GM21528 (cell line): ENCODE measurements around the gene GPN1.
"Not testable (repeated sequence)": the region's sequence is repeated elsewhere in the genome, so short reads cannot be mapped to it uniquely, and the experiment has no call there.

Source experiments
- ATAC-seq: cut with Tn5 transposase; IDR thresholded peaks from one replicate; pipeline ENCODE4 v1.9.1; 2021; ENCODE audit warnings: mild to moderate bottlenecking, moderate library complexity; ENCODE audit not compliant: unreplicated experiment, low FRiP score

GPN1 gene

GRCh38 chr2:27628767-27629709 lies at the start of gene GPN1, which contains the start of gene CCDC121:
Gene GPN1 (plus strand): TSS chr2:27629050. CDS start chr2:27629059, 9 bp downstream.
Gene CCDC121 (minus strand): TSS chr2:27629012. CDS start chr2:27627799, 1,213 bp downstream.
- ATAC-seq = peak; percentile 95

GRCh38 chr2:27581417-27582128 lies 47.3 kb upstream of the GPN1 start:
- no peak for ATAC-seq

GRCh38 chr2:27582129-27582694 lies 46.6 kb upstream of the GPN1 start:
- ATAC-seq = no peak

GRCh38 chr2:27582695-27583389 lies 46.0 kb upstream of the GPN1 start, which contains the start of gene ZNF512:
Gene ZNF512 (plus strand): TSS chr2:27583042. CDS start chr2:27583113, 71 bp downstream.
- ATAC-seq = peak; percentile 93

GRCh38 chr2:27583390-27583915 lies 45.4 kb upstream of the GPN1 start:
- ATAC-seq = no peak

GRCh38 chr2:27584597-27584996 lies 44.3 kb upstream of the GPN1 start:
- ATAC-seq = no peak

- ATAC-seq = no peak
Observed at GRCh38 chr2:27587025-27587424, 41.8 kb upstream of the GPN1 start.

- no peak for ATAC-seq
Observed at GRCh38 chr2:27588308-27588707, 40.5 kb upstream of the GPN1 start.

GRCh38 chr2:27591745-27592144 lies 37.1 kb upstream of the GPN1 start:
- no peak for ATAC-seq

- ATAC-seq = no peak
Observed at GRCh38 chr2:27593240-27593639, 35.6 kb upstream of the GPN1 start.

- ATAC-seq = not testable (repeated sequence)
Observed at GRCh38 chr2:27594020-27594703, 34.7 kb upstream of the GPN1 start.

GRCh38 chr2:27595412-27595811 lies 33.4 kb upstream of the GPN1 start:
- ATAC-seq = not testable (repeated sequence)

GRCh38 chr2:27596627-27597026 lies 32.2 kb upstream of the GPN1 start:
- no peak for ATAC-seq

- ATAC-seq = no peak
Observed at GRCh38 chr2:27606611-27607010, 22.2 kb upstream of the GPN1 start.

- ATAC-seq = no peak
Observed at GRCh38 chr2:27613985-27614384, 14.9 kb upstream of the GPN1 start.

- ATAC-seq = no peak
Observed at GRCh38 chr2:27615316-27615715, 13.5 kb upstream of the GPN1 start.

GRCh38 chr2:27621524-27621923 lies 7.3 kb upstream of the GPN1 start:
- ATAC-seq = no peak

GRCh38 chr2:27622921-27623384 lies 5.9 kb upstream of the GPN1 start:
- no peak for ATAC-seq

- no peak for ATAC-seq
Observed at GRCh38 chr2:27624943-27625342, 3.9 kb upstream of the GPN1 start.
